HepG2 (cell line): ENCODE results near the gene VTI1B. TPM values are rescaled to one million over a fixed set of nuclear protein-coding genes. Genes with fewer than 3 reads are reported as not detected.
A peak's percentile ranks its signal among the peaks of the same experiment; 100 is the strongest.

ENCODE experiments used
- ATAC-seq: fragments of 200-7000 bp; cut with Tn5 transposase; 3 replicates; pipeline ENCODE4 v1.9.1; 2020; ENCODE audit warnings: mild to moderate bottlenecking, moderate library complexity
- BruUV-seq: library from RNA; stranded (reverse); fragments of 400-500 nt; replicated peaks from 2 replicates; lab custom pipeline; 2021; lab: Mats Ljungman, UMichigan
- CTCF ChIA-PET: fragments of 300-600 bp; formaldehyde crosslinking; extraction: SDS; loops from one replicate; lab custom pipeline; 2021; ENCODE audit warnings: low total read pairs, inconsistent platforms, low intra/inter-chr PET ratio; lab: Yijun Ruan, JAX
- POLR2A ChIA-PET: fragments of 350-600 bp; sonication (Branson Sonifier 250); formaldehyde crosslinking; loops from one replicate; lab custom pipeline; 2020; ENCODE audit warnings: antibody characterized with exemption, inconsistent platforms; lab: Yijun Ruan, JAX
- DNase-seq: peaks from one replicate; pipeline ENCODE4 v3.0.0-alpha.2; 2015; ENCODE audit warnings: low spot score
- FAIRE-seq: peaks from 3 replicates; lab custom pipeline; 2011; peaks lifted over from hg19 to GRCh38; lab: Jason Lieb, UNC
- H2AFZ ChIP-seq: one replicate; pipeline ENCODE4 v1.6.1; 2011; ENCODE audit warnings: low read length, inconsistent platforms
- H3K27ac ChIP-seq: fragments of 300-600 bp; 3 replicates; pipeline ENCODE4 v1.8.0; 2011; ENCODE audit warnings: mixed run types, mild to moderate bottlenecking, mixed read lengths, low read length, inconsistent platforms; ENCODE audit not compliant: insufficient read depth; ENCODE audit errors: extremely low read length
- H3K27me3 ChIP-seq, 2 experiments: fragments of 200-600 bp in 1 of 2; 2 replicates in 1 of 2; 3 replicates in 1 of 2; pipeline versions ENCODE4 v1.6.0 to v1.8.0; 2011; ENCODE audit warnings: low read length in 2 of 2, mild to moderate bottlenecking in 2 of 2, moderate library complexity in 2 of 2, inconsistent platforms in 1 of 2; ENCODE audit not compliant: insufficient read depth in 2 of 2, control insufficient read depth in 1 of 2
- H3K36me3 ChIP-seq, 2 experiments: fragments of 200-600 bp in 1 of 2; replicated peaks in 1 of 2; 2 replicates in 1 of 2; 3 replicates in 1 of 2; pipeline versions ENCODE4 v1.5.1 to v1.8.0; 2011; ENCODE audit warnings: low read length in 2 of 2, inconsistent platforms in 1 of 2; ENCODE audit not compliant: insufficient read depth in 2 of 2, control insufficient read depth in 1 of 2
- H3K4me1 ChIP-seq: 2 replicates; pipeline ENCODE4 v1.5.1; 2012; ENCODE audit warnings: low read length, inconsistent platforms; ENCODE audit not compliant: insufficient read depth
- H3K4me2 ChIP-seq: 2 replicates; pipeline ENCODE4 v1.6.0; 2011; ENCODE audit warnings: low read depth, low read length, inconsistent platforms
- H3K4me3 ChIP-seq, 3 experiments: fragments of 200-600 bp in 1 of 3; sonication (generic), shearing (Covaris generic) in 1 of 3; replicated peaks in 1 of 3; 2 replicates each; pipeline ENCODE4 v1.5.1; 2011 to 2016; ENCODE audit warnings: low read length in 3 of 3, inconsistent platforms in 2 of 3, low read depth in 2 of 3, mild to moderate bottlenecking in 2 of 3, control low read depth in 1 of 3, mixed read lengths in 1 of 3; ENCODE audit not compliant: insufficient read depth in 1 of 3
- H3K79me2 ChIP-seq: one replicate; pipeline ENCODE4 v1.6.1; 2011; ENCODE audit warnings: low read length, inconsistent platforms; ENCODE audit not compliant: insufficient read depth
- H3K9ac ChIP-seq: 2 replicates; pipeline ENCODE4 v1.6.0; 2011; ENCODE audit warnings: mild to moderate bottlenecking, low read depth, low read length, inconsistent platforms; ENCODE audit not compliant: insufficient read depth
- H3K9me3 ChIP-seq: 2 replicates; pipeline ENCODE4 v1.5.1; 2012; ENCODE audit warnings: mild to moderate bottlenecking, low read length
- H4K20me1 ChIP-seq: 2 replicates; pipeline ENCODE4 v1.6.0; 2011; ENCODE audit warnings: inconsistent platforms, mild to moderate bottlenecking, low read length, moderate library complexity; ENCODE audit not compliant: insufficient read depth
- BORCS8-MEF2B ChIP-seq: sonication (generic); formaldehyde crosslinking; IDR thresholded peaks from 2 replicates; pipeline ENCODE4 v1.8.0; 2022; ENCODE audit warnings: mild to moderate bottlenecking, missing genetic modification reagents
- CTCF ChIP-seq: sonication (generic); formaldehyde crosslinking; IDR thresholded peaks from 2 replicates; pipeline ENCODE4 v1.5.0; 2020; ENCODE audit warnings: mild to moderate bottlenecking, missing genetic modification reagents, moderate library complexity
- DDIT3 ChIP-seq: sonication (generic); formaldehyde crosslinking; IDR thresholded peaks from 2 replicates; pipeline ENCODE4 v1.4.0; 2020; ENCODE audit warnings: mild to moderate bottlenecking, missing genetic modification reagents
- E2F2 ChIP-seq: sonication (generic); formaldehyde crosslinking; IDR thresholded peaks from 2 replicates; pipeline ENCODE4 v1.4.0; 2020; ENCODE audit warnings: missing genetic modification reagents, borderline replicate concordance
- LRRFIP1 ChIP-seq: sonication (generic); formaldehyde crosslinking; conservative IDR thresholded peaks from 2 replicates; pipeline ENCODE4 v1.4.0; 2020; ENCODE audit warnings: missing genetic modification reagents
- RFX3 ChIP-seq: IDR thresholded peaks from 2 replicates; pipeline ENCODE4 v1.6.1; 2016; ENCODE audit warnings: missing biosample characterization, missing genetic modification reagents
- SPEN ChIP-seq: sonication (generic); formaldehyde crosslinking; IDR thresholded peaks from 2 replicates; pipeline ENCODE4 v1.5.1; 2020; ENCODE audit warnings: low read depth, mild to moderate bottlenecking, missing genetic modification reagents
- TBL1XR1 ChIP-seq: fragments of 150-350 bp; IDR thresholded peaks from 2 replicates; pipeline ENCODE4 v1.6.1; 2014; ENCODE audit warnings: borderline replicate concordance, low read length; ENCODE audit not compliant: partially characterized antibody
- TFDP1 ChIP-seq: IDR thresholded peaks from 2 replicates; pipeline ENCODE4 v1.6.1; 2016; ENCODE audit warnings: missing compliant biosample characterization, missing genetic modification reagents, borderline replicate concordance
- ZNF224 ChIP-seq: sonication (generic); formaldehyde crosslinking; IDR thresholded peaks from 2 replicates; pipeline ENCODE4 v1.5.0; 2020; ENCODE audit warnings: mild to moderate bottlenecking, missing genetic modification reagents
- ZNF546 ChIP-seq: sonication (generic); formaldehyde crosslinking; conservative IDR thresholded peaks from 2 replicates; pipeline ENCODE4 v1.8.1; 2023; ENCODE audit warnings: mild to moderate bottlenecking, missing genetic modification reagents
- in situ Hi-C: cut with HindIII; loops from 2 replicates; pipeline ENCODE4 v1.10.0; 2017; ENCODE audit warnings: low pct_unique_long_range_greater_than_20kb; ENCODE audit not compliant: extremely low pct_ligation_motif_present
- intact Hi-C: fragments of 100-400 bp; cut with micrococcal nuclease; formaldehyde crosslinking; loops from one replicate; pipeline ENCODE4 v1.10.0; 2022; ENCODE audit not compliant: unreplicated experiment
- polyA plus RNA-seq, 8 experiments: library from polyadenylated mRNA; depleted of rRNA in 3 of 8; stranded (reverse) in 7 of 8; unstranded in 1 of 8; fragments of >200 nt; fragmentation: Illumina TruSeq in 4 of 8; extraction: Trizol in 4 of 8; gene quantifications; 2 replicates each; pipeline versions ENCODE4 v1.2.1 to v1.2.3, GENCODE V29; 2011 to 2016; ENCODE audit warnings: low read depth in 4 of 8, missing spikeins in 1 of 8, mixed read lengths in 1 of 8; ENCODE audit not compliant: insufficient read depth in 1 of 8
- total RNA-seq, 5 experiments: library from RNA; depleted of rRNA; stranded (reverse); fragments of >200 nt; fragmentation: Illumina TruSeq; extraction: Trizol; gene quantifications; 2 replicates each; pipeline ENCODE4 v1.2.3, GENCODE V29; 2016; ENCODE audit warnings: low read depth in 1 of 5

The VTI1B gene
- total and polyA plus RNA-seq, 2 of the 13 experiments (the other 11 are each of a cell fraction or from before 2014, with no cell fraction given), result 39.0 to 103 TPM

GRCh38 chr14:67619446-67620216 lies 54.8 kb downstream of the VTI1B start, which contains the start of gene ARG2 (continued):
- TF ChIP-seq SPEN (CRISPR knock-in tag) (peak; percentile 73; the same call in 1 of the 2 replicates), BORCS8-MEF2B (CRISPR knock-in tag) (peak; percentile 53; the same call in 1 of the 2 replicates), TBL1XR1 (peak; percentile 7), DDIT3 (no peak), TFDP1 (CRISPR knock-in tag) (peak; percentile 33; the same call in 1 of the 2 replicates), E2F2 (CRISPR knock-in tag) (no peak), ZNF224 (CRISPR knock-in tag) (no peak)
- TF ChIP-seq, all 625 proteins: peak for 213

- Histone ChIP-seq H3K4me1 (peaks cover 44% of the 10 kb centered on the region), H3K4me3 (peak overlapping the region; percentile 81 to 95 (median 88); a peak in 4 of 6 replicates), H2AFZ (no peak overlapping the region), H3K9me3 (no peaks in the 10 kb centered on the region), H3K9ac (peak overlapping the region; percentile 73; the same call in 1 of the 2 replicates), H3K36me3 (no peaks in the 10 kb centered on the region), H3K27ac (peak overlapping the region; percentile 61), H3K4me2 (peak overlapping the region; percentile 86), H3K27me3 (0 out of 5 replicates have a peak, but pooled peaks cover 0 to 5% of the 10 kb centered on the region in 2 experiments), H4K20me1 (no peaks in the 10 kb centered on the region), H3K79me2 (no peaks in the 10 kb centered on the region)
- CTCF ChIA-PET, result interaction anchor here (1.1 to 2.8 kb wide), 4 partner anchors 34 to 86 kb away, joined by 3 to 38 read pairs (median 11); partner anchors contain the start of gene RDH12
- POLR2A ChIA-PET, result interaction anchor here (0.6 to 1.8 kb wide), 5 partner anchors 18 to 86 kb away, joined by 3 to 11 read pairs (median 4); partner anchors contain the start of genes PIGH and RDH11
- FAIRE-seq (peak; percentile 32), ATAC-seq (peak; percentile 24), DNase-seq (peak; percentile 75)
- intact Hi-C loops, result loop anchor here (1.0 to 2.0 kb wide), 3 partner anchors 34 to 86 kb away; no protein-coding TSS in a partner anchor
- in situ Hi-C loops, result loop anchor here (5.0 to 25.0 kb wide), 3 partner anchors 49 to 1194 kb away; partner anchors contain the start of gene RDH12
- no TSS peak for BruUV-seq
- TF ChIP-seq LRRFIP1 (no peak), ZNF546 (no peak), CTCF (CRISPR knock-in tag) (peak; percentile 79), RFX3 (peak; percentile 77)
Measured at GRCh38 chr14:67618617-67619063, 55.8 kb downstream of the VTI1B start.
